T-helper 2 cell treated with Interferon-gamma antibody and Interleukin-4, amounts not matched to agents 100 ng/mL and 5 ng/mL, for 36 hours (primary cell): ENCODE results near the gene SIDT2. TPM values are rescaled to one million over a fixed set of nuclear protein-coding genes. Genes with fewer than 3 reads are reported as not detected.
"Not testable (repeated sequence)": the region's sequence is repeated elsewhere in the genome, so short reads cannot be mapped to it uniquely, and the experiment has no call there.

Source experiments
- intact Hi-C: fragments of 100-400 bp; cut with micrococcal nuclease; formaldehyde crosslinking; loops from one replicate; pipeline ENCODE4 v1.15.1; 2023
- total RNA-seq: library from RNA; stranded (reverse); gene quantifications from 2 replicates; pipeline ENCODE4 v1.2.3, GENCODE V29; 2022

The SIDT2 gene
- total RNA-seq, 1 donor from 2014 or later, result 23.5 TPM

DNA sequence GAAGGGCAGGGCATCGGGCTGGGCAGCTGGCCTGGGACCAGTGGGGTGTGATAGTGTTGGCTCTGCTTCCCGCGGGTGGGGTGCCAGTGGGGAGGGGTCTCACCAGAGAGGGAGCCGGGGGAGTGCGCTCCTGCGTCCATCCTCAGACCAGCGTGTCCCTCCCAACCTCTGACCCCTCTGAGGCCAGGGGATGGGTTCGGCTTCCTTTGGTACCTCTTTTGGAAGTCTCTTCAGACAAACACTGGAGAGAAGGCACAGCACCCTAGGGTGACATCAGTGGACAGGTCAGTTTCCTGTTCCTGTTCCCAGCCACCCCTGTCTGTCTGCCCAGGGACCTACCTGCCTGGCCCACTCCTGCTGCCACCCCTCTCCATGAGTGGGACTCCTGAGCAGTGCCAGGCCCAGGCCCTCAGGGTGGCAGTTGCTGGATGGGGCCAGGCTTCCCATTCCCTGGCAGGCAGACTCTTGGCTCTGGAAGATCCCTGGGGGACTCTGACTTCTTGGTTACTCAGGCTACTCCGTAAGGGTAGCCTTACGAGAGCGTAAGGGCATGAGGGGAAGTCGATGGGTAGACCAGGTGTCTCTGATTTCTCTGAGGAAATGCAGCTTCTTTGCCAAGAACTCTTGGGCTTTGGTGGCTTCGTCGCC is 23.2 kb downstream of the SIDT2 start:
- intact Hi-C loops, result no loop called here

- intact Hi-C loops, result no loop called here
These were observed 24.0 kb downstream of the SIDT2 start for GRCh38 chr11:117202386-117203068.

GRCh38 chr11:117203069-117203407 is 24.5 kb downstream of the SIDT2 start:
- intact Hi-C loops, result no loop called here

GRCh38 chr11:117204283-117205080 is 25.9 kb downstream of the SIDT2 start:
- intact Hi-C loops, result no loop called here

- intact Hi-C loops, result no loop called here
These were observed 26.8 kb downstream of the SIDT2 start for GRCh38 chr11:117205211-117205818.

DNA sequence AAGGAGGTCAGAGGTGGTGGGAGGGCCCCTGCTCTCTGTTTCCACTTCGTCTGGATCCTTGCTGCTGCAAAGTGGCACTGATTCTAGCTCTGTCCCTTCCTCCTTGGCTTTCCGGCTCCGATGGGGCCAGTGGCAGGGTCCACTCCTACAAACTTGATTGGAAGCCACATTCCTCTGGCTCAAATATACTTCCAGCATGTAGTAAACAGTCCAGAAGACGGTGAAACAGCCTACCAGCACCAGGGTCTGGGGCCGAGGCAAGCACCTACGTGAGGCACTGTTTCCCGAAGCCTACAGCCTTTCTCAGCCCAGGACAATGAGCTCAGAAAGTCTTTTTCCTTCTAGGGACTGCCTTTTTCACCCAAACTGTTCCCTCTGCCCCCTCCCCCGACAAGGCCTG is 27.6 kb downstream of the SIDT2 start:
- intact Hi-C loops, result not testable (repeated sequence)

- intact Hi-C loops, result not testable (repeated sequence)
These were observed 28.3 kb downstream of the SIDT2 start for GRCh38 chr11:117206859-117207258.

- intact Hi-C loops, result not testable (repeated sequence)
These were observed 28.9 kb downstream of the SIDT2 start for GRCh38 chr11:117207481-117207880.

- intact Hi-C loops, result not testable (repeated sequence)
These were observed 30.2 kb downstream of the SIDT2 start for GRCh38 chr11:117208710-117209109.

DNA sequence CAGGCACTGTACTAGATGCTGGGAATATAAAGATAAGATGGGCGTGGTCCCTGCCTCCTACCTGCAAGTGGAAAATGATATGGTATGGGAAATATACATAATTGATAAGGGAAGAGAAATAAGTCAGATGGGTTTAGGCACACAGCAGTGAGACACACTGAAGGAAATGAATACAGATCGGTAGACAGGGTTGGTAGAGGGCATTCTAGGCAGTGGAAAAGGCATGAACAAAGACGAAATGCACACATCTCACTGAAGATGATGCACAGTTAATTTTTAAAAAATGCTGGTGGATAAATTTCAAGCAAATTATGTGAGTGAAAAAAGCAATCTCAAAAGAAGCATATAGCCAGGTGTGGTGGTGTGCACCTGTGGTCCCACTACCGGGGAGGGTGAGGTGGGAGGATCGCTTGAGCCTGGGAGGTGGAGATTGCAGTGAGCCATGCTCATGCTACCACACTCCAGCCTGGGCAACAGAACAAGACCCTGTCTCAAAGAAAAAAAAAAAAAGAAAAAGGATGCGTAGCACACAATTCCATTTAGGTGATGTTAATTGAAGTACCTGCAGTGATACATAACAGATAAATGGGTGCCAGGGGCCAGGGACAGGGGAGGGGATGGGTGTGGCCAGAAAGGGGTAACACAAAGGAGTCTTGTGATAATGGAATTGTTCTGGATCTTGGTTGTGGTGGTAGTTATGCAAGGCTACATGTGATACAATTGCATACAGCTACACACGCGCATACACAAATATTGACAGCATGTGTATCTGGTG is 31.0 kb downstream of the SIDT2 start:
- intact Hi-C loops, result not testable (repeated sequence)

DNA sequence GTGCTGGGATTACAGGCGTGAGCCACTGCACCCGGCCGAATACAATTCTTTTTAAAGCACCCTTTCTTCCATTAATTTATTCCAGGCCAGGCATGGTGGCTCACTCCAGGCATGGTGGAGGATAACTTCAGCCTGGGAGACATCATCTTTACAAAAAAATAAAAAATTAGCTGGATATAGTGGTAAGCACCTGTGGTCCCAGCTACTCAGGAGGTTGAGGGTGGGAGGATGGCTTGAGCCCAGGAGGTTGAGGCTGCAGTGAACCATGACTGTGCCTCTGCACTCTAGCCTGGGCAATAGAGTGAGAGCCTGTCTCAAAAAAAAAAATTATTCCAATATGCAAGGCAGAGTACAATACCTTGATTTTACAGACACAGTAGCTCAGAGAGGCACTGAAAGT is 32.1 kb downstream of the SIDT2 start:
- intact Hi-C loops, result no loop called here

GRCh38 chr11:117212697-117213355 is 34.3 kb downstream of the SIDT2 start:
- intact Hi-C loops, result no loop called here

DNA sequence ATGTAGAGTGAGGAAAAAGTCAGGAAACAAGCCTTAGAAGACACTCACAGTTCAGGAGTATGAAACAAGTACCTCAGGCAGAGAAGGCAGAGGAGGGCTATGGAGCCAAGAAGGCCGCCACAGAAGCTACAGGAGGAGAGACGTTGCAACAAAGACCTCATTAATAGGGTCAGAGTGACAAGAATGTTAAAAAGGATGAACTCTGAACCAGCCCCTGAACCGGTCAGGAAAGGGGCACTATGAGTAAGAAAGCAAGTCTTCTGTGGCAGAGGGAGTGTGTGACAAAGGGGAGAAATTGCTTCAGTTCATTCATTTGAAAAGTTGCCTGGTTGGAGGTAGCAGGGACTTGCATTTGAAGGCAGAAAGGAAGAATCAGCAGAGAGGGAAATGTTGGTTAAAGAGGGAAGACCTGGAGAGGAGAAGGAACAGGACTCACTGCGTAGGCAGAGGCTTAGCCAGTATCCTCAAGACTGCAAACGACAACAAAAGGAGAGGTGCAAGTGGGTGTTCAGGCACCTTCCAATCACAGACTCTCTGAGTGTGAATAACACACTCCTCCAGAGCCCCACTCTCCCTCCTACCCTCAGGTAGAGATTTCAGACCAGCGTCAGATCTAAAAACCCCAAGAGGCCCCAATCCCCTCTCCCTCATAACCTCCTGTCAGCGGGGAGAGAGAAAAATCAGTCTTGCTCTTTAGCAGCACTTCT is 36.0 kb downstream of the SIDT2 start:
- intact Hi-C loops, result no loop called here

DNA sequence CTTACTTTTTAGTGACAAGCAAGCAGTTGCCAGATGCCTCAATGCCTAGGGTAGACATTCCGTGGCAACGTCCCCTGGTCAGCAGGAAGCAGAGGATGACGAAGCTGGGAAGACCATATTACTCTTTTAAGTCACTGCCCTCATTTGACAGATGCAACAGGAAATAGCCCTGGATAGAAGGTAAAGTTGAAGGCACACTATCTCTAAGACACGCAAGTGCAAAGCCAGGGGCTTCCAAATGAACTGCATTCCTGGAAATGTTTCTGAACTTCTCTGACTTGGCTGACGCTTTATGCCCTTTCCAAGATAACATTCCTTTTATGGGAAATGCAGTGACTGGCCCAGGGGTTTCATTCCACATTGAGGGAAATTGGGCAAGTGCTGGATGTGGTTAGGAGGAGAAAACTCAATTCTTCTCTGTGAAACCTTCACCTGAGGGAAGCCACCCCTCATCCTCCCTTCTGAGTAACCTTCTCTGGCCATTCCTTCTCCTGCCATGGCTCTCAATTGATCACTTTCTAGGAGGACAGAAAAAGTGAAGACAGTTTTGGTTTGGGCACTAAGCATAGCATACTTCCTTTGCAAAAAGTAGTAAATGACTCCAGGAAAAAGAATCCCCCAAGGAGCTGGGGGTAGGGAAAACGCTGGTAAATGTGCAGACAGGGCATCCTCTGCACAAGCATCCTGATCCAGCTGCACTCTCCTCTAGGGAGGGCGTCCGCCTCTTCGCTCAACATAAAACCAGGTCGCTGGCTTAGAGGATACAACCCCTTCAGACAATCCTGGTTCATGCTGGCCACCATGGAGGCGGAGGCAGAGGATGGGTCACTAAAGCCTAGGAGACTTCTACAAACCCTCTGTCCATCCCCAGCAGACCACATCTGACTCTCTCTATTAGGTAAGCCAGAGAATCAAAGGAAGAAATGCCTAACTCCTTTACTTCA is 38.9 kb downstream of the SIDT2 start:
- intact Hi-C loops, result no loop called here

GRCh38 chr11:117218133-117218915 is 39.8 kb downstream of the SIDT2 start:
- intact Hi-C loops, result no loop called here

GRCh38 chr11:117219001-117219400 is 40.5 kb downstream of the SIDT2 start:
- intact Hi-C loops, result no loop called here

DNA sequence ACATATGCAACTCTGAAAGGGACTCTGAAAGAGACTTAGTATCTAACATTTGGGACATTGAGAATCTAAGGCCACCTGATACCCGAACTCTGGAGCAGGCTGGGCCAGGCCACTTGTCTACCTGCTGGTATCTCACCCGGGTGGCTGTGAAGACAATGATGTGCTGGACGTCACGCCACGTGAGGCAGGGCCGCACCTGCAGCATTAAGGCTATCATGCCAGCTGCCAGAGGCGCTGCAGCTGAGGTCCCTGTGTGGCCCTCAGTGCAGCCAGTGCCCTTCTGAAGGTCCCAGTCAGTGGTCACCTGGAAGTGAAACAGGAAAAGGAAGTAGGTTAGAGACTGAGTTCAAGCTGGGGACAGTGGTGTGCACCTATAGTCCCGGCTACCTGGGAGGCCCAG is 40.9 kb downstream of the SIDT2 start:
- intact Hi-C loops, result no loop called here

DNA sequence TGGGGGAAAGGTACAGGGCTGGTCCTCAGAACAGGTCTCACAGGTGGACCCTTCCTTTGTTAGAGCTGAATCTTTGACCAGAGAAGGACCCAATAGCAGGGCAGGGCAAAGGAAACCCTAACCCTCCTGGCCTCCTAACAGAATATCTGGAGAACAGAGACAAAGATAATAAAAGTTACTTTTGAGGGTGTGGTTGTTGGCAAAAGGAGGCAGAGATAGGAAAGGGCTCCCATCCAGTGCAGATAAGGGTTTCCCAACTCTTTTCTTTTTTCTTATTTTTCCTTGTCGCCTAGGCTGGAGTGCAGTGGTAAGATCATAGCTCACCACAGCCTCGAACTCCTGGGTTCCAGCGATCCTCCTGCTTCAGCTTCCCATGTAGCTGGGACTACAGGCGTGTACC is 41.5 kb downstream of the SIDT2 start:
- intact Hi-C loops, result no loop called here
